Measurements from ENCODE around the gene BLOC1S3. TPM values are rescaled to one million over a fixed set of nuclear protein-coding genes. Genes with fewer than 3 reads are reported as not detected.

Gene BLOC1S3
- polyA plus RNA-seq, 2 of the 4 experiments (the other 2 are of a cell fraction): 7.5 to 12.2 TPM

GRCh38 chr19:45163156-45163555 is 15.4 kb upstream of the BLOC1S3 start:
- no peak for FAIRE-seq
- no peak for TF ChIP-seq KDM5A (IDR thresholded peaks at IDR 0.05)
- no peak for TF ChIP-seq MYC (IDR thresholded peaks at IDR 0.05; ENCODE audit: borderline replicate concordance, low read length)
- TF ChIP-seq ELK1 (IDR thresholded peaks at IDR 0.05; ENCODE audit: low read depth, low read length): no peak
- no peak for TF ChIP-seq RFX5 (IDR thresholded peaks at IDR 0.05)
- TF ChIP-seq RNF2 (IDR thresholded peaks at IDR 0.05; ENCODE audit: borderline replicate concordance, low read depth): no peak
- TF ChIP-seq PHF8 (IDR thresholded peaks at IDR 0.05; ENCODE audit: borderline replicate concordance, low read depth): no peak
- TF ChIP-seq REST (IDR thresholded peaks at IDR 0.05): no peak
- no peak for TF ChIP-seq RAD21 (conservative IDR thresholded peaks at IDR 0.05 in 1 of 2, IDR thresholded peaks at IDR 0.05 in 1 of 2)
- no peak for TF ChIP-seq BHLHE40 (IDR thresholded peaks at IDR 0.05; ENCODE audit: low read depth, low read length)
- no peak for TF ChIP-seq HEYL (CRISPR knock-in tag; IDR thresholded peaks at IDR 0.05)
- TF ChIP-seq CHD2 (IDR thresholded peaks at IDR 0.05; ENCODE audit: low read length, partially characterized antibody): no peak
- TF ChIP-seq MAFK (IDR thresholded peaks at IDR 0.05; ENCODE audit: partially characterized antibody): no peak
- TF ChIP-seq EHMT2 (IDR thresholded peaks at IDR 0.05; ENCODE audit: low read depth): no peak
- TF ChIP-seq JUNB (IDR thresholded peaks at IDR 0.05): no peak
- ChIA-PET CTCF (interaction anchor here (1.2 to 2.5 kb wide), 3 partner anchors 9 to 24 kb away, joined by 3 to 9 read pairs (median 3); no protein-coding TSS in a partner anchor), POLR2A (no interaction called here)
- 0 out of 3 replicates have a peak, but pooled peaks cover 4% of the 10 kb centered on the region for H3K4me1 ChIP-seq
- H3K9me3 ChIP-seq: no peaks in the 10 kb centered on the region
- H3K4me2 ChIP-seq: no peak overlapping the region
- DNase-seq (ENCODE audit: low read depth in 1 of 2, low spot score in 1 of 2): no peak
- no peak for ATAC-seq
- no peak overlapping the region for H3K27ac ChIP-seq
- WGBS (ENCODE audit: missing lambda C conversion rate): 93% methylated on average over 8 of the region's 17 CpGs
- H3K4me3 ChIP-seq: no peak overlapping the region

GRCh38 chr19:45163751-45164460 is 14.7 kb upstream of the BLOC1S3 start:
- POLR2A ChIA-PET: no interaction called here

More at GRCh38 chr19:45163751-45164460, 14.7 kb upstream of the BLOC1S3 start:
- Histone ChIP-seq H3K9me3 (no peaks in the 10 kb centered on the region), H3K4me3 (no peak overlapping the region), H3K4me2 (no peak overlapping the region; the same call in 2 of the 3 replicates), H3K4me1 (0 out of 3 replicates have a peak, but pooled peaks cover 4% of the 10 kb centered on the region), H3K27ac (peak overlapping the region in 1 of 2 experiments; percentile 0; a peak in 1 of 6 replicates)
- WGBS (ENCODE audit: missing lambda C conversion rate): 84% methylated on average over 15 of the region's 15 CpGs
- FAIRE-seq: no peak
- no peak for DNase-seq (ENCODE audit: low read depth in 1 of 2, low spot score in 1 of 2)
- CTCF ChIA-PET: interaction anchor here (1.2 to 1.8 kb wide), 4 partner anchors 10 to 85 kb away, joined by 3 to 4 read pairs (median 4); no protein-coding TSS in a partner anchor
- ATAC-seq: no peak
- TF ChIP-seq RAD21 (conservative IDR thresholded peaks at IDR 0.05 in 1 of 2, IDR thresholded peaks at IDR 0.05 in 1 of 2) (no peak), ZFP36 (IDR thresholded peaks at IDR 0.05; ENCODE audit: borderline replicate concordance, partially characterized antibody) (no peak), ZNF302 (CRISPR knock-in tag; IDR thresholded peaks at IDR 0.05) (no peak), BCL3 (IDR thresholded peaks at IDR 0.05) (no peak), KDM5A (IDR thresholded peaks at IDR 0.05) (no peak), JUNB (IDR thresholded peaks at IDR 0.05) (no peak), MAZ (IDR thresholded peaks at IDR 0.05; ENCODE audit: borderline replicate concordance, low read depth, low read length) (no peak)

Data from A549 (cell line).